Measurements from ENCODE around the gene EMSY. TPM values are rescaled to one million over a fixed set of nuclear protein-coding genes. Genes with fewer than 3 reads are reported as not detected.
A peak's percentile ranks its signal among the peaks of the same experiment; 100 is the strongest.

Gene EMSY
- total and polyA plus RNA-seq, 7 donors, result 7.4 to 51.8 (median 20.8) TPM

GRCh38 chr11:76587820-76588454 is 143.1 kb downstream of the EMSY start:
- H3K27me3 ChIP-seq, result no peaks in the 10 kb centered on the region
- H3K4me1 ChIP-seq, result peaks cover 0 to 21% (median 15%) of the 10 kb centered on the region in 4 donors
- no peaks in the 10 kb centered on the region for H3K36me3 ChIP-seq
- no peak overlapping the region for H3K4me3 ChIP-seq
- no peaks in the 10 kb centered on the region for H3K9me3 ChIP-seq
- intact Hi-C loops (cut with DNase I), result no loop called here
- 52 to 54% methylated on average over 5 of the region's 5 CpGs for WGBS, 2 donors
- no peak for DNase-seq
- TF ChIP-seq POLR2AphosphoS5 (IDR thresholded peaks at IDR 0.05) (peak in 1 of 4 donors; percentile 21), EP300 (IDR thresholded peaks at IDR 0.05) (no peak)
- peak overlapping the region; percentile 42 to 66 (median 57) for H3K27ac ChIP-seq

- intact Hi-C loops (cut with DNase I), result no loop called here
- Histone ChIP-seq H3K4me3 (no peak overlapping the region), H3K27ac (peak overlapping the region; percentile 42 to 66 (median 57)), H3K36me3 (no peaks in the 10 kb centered on the region), H3K4me1 (peaks cover 0 to 21% (median 15%) of the 10 kb centered on the region in 4 donors), H3K9me3 (no peaks in the 10 kb centered on the region), H3K27me3 (no peaks in the 10 kb centered on the region)
- peak; percentile 85 for DNase-seq
- TF ChIP-seq POLR2AphosphoS5 (IDR thresholded peaks at IDR 0.05) (peak; percentile 14 to 43 (median 26)), POLR2A (IDR thresholded peaks at IDR 0.05) (no peak), CTCF (IDR thresholded peaks at IDR 0.05) (no peak), EP300 (IDR thresholded peaks at IDR 0.05) (no peak)
- 20 to 59% methylated on average over 25 of the region's 25 CpGs for whole genome bisulfite sequencing, 2 donors
These were observed 143.9 kb downstream of the EMSY start for GRCh38 chr11:76588455-76589325.

- 94 to 96% methylated on average over 10 of the region's 10 CpGs for WGBS, 2 donors
- Histone ChIP-seq H3K27me3 (no peaks in the 10 kb centered on the region), H3K9me3 (no peaks in the 10 kb centered on the region), H3K27ac (peak overlapping the region in 1 of 4 donors; percentile 66), H3K36me3 (no peaks in the 10 kb centered on the region), H3K4me3 (no peak overlapping the region), H3K4me1 (peaks cover 0 to 21% (median 15%) of the 10 kb centered on the region in 4 donors)
- DNase-seq, result no peak
- intact Hi-C loops (cut with DNase I), result no loop called here
- no peak for TF ChIP-seq POLR2A (IDR thresholded peaks at IDR 0.05)
- TF ChIP-seq POLR2AphosphoS5 (IDR thresholded peaks at IDR 0.05), result no peak
- TF ChIP-seq EP300 (IDR thresholded peaks at IDR 0.05), result no peak
These were observed 144.7 kb downstream of the EMSY start for GRCh38 chr11:76589477-76589876.

- Histone ChIP-seq H3K9me3 (no peaks in the 10 kb centered on the region), H3K27ac (no peak overlapping the region), H3K27me3 (no peaks in the 10 kb centered on the region), H3K4me3 (no peak overlapping the region), H3K36me3 (no peaks in the 10 kb centered on the region), H3K4me1 (peaks cover 0 to 21% (median 15%) of the 10 kb centered on the region in 4 donors)
- TF ChIP-seq CTCF (IDR thresholded peaks at IDR 0.05) (no peak), POLR2AphosphoS5 (IDR thresholded peaks at IDR 0.05) (no peak), EP300 (IDR thresholded peaks at IDR 0.05) (no peak), POLR2A (IDR thresholded peaks at IDR 0.05) (no peak)
- no peak for DNase-seq
- WGBS, 2 donors, result 71 to 83% methylated on average over 9 of the region's 9 CpGs
- intact Hi-C loops (cut with DNase I), result no loop called here
These were observed 145.4 kb downstream of the EMSY start for GRCh38 chr11:76589964-76590950.

GRCh38 chr11:76591416-76591815 is 146.6 kb downstream of the EMSY start:
- WGBS, 2 donors, result 18 to 72% methylated on average over 8 of the region's 8 CpGs
- no peak overlapping the region for H3K4me3 ChIP-seq
- H3K36me3 ChIP-seq, result no peaks in the 10 kb centered on the region
- DNase-seq, result no peak
- H3K27ac ChIP-seq, result no peak overlapping the region
- intact Hi-C loops (cut with DNase I), result no loop called here
- no peaks in the 10 kb centered on the region for H3K9me3 ChIP-seq
- no peaks in the 10 kb centered on the region for H3K27me3 ChIP-seq
- peaks cover 0 to 21% (median 15%) of the 10 kb centered on the region in 4 donors for H3K4me1 ChIP-seq
- TF ChIP-seq CTCF (IDR thresholded peaks at IDR 0.05) (no peak), POLR2A (IDR thresholded peaks at IDR 0.05) (no peak), EP300 (IDR thresholded peaks at IDR 0.05) (no peak), POLR2AphosphoS5 (IDR thresholded peaks at IDR 0.05) (no peak)

Data from sigmoid colon (tissue), 7 donors.